T-helper 9 cell (primary cell): ENCODE results near the gene RALGAPA2.

Experiments used
- DNase-seq: peaks from one replicate; pipeline ENCODE4 v3.0.0-alpha.2; 2020
- total RNA-seq, 2 donors: gene quantifications; one replicate each; lab custom pipeline; 2026; lab: John Stamatoyannopoulos, UW

RALGAPA2 gene
- total RNA-seq = 63.2 to 81.8 reads per million in 2 donors

- DNase-seq = peak; percentile 95
Observed at GRCh38 chr20:20712474-20713243, at the start of gene RALGAPA2. Gene RALGAPA2, minus strand, starts transcription at chr20:20712644. Its CDS starts 164 bp downstream, at chr20:20712480.

DNA sequence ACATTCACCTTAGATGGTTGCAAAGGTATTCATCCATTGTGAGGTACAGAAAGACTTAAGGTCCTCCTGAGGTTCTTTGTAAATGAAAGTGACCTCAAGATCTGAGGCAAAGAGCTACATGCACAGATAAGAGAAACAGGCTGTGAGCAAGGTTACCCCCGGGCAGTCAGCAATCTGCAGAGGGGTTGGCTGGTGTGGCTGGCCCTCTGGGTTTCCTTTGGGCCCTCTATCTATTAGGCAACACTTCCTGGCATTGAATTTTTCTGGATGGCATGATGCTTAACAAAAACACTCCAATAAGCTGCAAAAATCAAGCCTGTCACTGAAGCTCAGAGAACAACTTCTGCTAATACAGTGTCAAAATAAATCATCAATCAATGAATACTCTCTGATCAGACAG lies 48.9 kb upstream of the RALGAPA2 start:
- no peak for DNase-seq

DNA sequence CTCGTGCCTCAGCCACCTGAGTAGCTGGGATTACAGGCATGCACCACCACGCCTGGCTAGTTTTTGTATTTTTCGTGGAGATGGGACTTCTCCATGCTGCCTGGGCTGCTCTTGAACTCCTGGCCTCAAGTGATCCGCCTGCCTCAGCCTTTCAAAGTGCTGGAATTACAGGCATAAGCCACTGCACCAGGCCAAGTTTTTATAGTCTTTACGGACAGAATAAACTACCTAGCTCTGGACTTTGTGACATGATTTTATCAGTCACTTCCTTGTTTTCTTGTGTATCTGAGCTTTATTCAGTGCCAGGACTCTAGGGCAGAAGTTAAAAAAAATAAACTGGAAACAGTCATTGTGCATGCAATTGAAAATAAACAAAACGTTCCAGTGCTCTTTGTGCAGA lies 46.7 kb upstream of the RALGAPA2 start:
- DNase-seq = no peak

DNA sequence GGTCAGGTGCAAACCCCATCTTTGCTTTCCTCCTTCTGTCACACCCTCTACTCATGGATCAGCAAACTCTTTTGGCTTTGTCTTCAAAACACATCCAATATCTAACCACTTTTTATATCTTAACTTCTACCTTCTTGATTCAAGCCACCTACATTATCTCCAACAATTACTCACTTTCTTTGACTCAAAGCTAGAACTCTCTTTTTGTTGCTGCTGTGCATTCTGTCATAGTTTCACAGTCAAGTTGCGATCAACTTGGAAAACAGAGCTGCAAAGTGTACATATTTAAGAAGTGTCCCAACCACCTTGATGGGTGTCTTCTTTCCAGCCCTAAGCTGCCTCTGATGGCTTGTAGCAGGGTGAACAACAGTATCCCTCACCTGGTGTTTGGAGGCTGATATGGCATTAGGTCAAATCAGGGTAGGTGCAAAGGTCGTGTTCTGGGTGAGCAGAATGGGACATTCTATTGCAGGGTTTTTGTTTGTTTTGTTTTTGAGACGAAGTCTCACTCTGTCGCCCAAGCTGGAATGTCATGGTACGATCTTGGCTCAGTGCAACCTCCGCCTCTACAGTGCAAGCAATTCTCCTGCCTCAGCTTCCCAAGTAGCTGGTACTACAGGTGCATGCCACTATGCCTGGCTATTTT lies 43.4 kb upstream of the RALGAPA2 start:
- no peak for DNase-seq

DNA sequence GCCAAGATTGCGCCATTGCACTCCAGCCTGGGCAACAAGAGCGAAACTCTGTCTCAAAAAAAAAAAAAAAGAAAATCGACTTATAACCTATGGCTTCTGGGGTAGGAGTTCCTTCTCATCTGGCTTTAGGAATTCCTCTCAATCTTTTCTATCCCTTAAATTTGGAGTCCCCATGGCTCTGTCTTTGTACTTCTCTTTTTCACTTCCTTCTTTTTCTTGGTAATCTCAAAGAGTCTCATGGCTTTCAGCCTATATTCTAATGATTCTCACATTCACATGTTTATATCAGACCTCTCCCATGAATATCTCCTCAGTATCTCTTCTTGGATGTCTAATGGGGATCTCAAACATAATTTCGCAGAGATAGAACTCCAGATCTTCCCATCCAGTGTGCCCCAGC lies 42.8 kb upstream of the RALGAPA2 start:
- DNase-seq = no peak

GRCh38 chr20:20754714-20755113 lies 42.3 kb upstream of the RALGAPA2 start:
- DNase-seq = no peak

GRCh38 chr20:20752712-20753111 lies 40.3 kb upstream of the RALGAPA2 start:
- DNase-seq = no peak

DNA sequence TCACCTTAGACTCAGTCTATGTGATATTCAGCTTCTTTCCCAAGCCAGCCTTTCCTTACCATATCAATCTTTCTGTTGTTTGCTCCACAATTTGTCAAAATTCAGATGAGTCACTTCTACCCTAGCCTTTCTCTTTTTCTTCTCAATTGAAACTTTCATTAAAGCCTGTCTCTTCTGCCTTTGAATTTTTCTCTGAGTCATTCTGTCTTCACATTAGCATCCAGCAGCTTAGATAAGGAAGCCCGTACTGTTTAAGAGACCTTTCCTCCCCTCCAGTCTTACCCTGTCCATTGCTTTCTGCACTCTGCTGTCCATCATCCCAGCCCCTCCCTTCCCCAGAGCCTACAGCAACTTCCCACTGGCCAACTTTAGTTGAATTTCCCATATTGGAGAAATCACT lies 34.9 kb upstream of the RALGAPA2 start:
- DNase-seq = no peak

DNA sequence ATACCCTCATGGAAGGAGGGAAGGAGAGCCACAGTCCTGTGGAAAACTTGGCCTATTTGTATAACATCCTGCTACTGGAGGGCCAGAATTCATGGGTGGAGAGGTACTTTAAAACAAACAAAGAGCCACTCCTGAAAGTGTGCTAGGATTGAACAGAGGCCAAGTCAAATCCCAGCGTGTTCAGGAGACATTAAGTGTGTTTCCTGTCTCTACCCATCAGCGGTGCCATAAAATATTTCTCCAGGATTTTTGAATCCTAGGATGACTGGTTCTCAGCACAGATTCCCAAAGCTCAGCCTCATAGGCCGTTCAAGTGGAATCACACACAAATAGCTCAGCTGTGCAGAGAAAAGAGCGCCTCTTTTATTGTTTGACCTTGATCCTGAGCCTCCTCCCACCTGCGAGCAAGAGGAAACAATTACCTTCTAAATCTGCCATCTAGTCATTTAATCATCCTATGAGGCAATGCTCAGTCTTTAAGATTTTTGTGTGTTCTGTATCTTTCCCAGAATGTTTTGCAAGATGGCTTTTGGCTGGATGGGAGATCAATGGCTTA lies 31.8 kb upstream of the RALGAPA2 start:
- DNase-seq = no peak

GRCh38 chr20:20743511-20744169 lies 31.2 kb upstream of the RALGAPA2 start:
- no peak for DNase-seq

- DNase-seq = no peak
Observed at GRCh38 chr20:20741087-20742045, 28.9 kb upstream of the RALGAPA2 start.

- no peak for DNase-seq
Observed at GRCh38 chr20:20740541-20740940, 28.1 kb upstream of the RALGAPA2 start.

- DNase-seq = no peak
Observed at GRCh38 chr20:20737158-20737557, 24.7 kb upstream of the RALGAPA2 start.

DNA sequence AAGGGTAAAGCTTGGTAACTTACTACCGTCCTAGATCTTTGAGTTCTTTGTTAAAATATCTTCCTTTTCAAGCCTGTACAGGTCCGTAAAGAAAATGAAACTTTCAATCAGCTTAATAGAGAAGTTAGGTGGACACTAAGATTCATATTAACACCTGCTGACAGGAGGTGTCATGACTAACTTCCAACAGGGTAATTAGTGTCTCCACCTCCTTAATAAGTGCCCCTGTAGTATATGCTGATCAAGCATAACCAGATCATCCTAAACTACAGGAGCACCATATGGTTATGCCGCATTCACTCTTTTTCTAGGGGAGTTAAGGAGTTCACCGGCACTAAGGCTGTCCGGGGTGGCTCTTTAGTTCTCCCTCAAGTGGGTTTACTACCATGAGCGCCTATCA lies 23.9 kb upstream of the RALGAPA2 start:
- no peak for DNase-seq

DNA sequence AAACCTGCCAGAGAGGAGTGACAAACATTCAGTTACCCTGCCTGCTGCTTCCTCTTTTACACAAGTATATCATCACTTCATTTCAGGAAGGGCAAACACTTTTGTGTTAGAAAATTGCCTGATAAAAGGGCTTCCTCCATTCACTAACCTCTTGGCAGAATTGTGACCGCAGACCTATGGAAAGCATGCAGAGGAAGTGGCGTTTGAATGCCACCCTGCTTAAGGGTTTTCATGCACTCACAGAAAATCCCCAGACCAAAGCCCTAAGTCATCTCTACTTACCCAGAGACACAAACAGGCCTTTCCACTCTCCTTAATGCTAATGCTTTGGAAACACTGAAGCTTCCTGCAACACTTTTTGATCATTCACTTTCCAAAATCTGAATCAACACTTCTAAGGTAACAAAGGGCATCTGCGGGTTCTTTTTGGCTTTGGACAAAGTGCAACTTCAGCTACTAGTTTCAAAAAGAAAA lies 22.1 kb upstream of the RALGAPA2 start:
- no peak for DNase-seq

GRCh38 chr20:20733943-20734342 lies 21.5 kb upstream of the RALGAPA2 start:
- DNase-seq = no peak

DNA sequence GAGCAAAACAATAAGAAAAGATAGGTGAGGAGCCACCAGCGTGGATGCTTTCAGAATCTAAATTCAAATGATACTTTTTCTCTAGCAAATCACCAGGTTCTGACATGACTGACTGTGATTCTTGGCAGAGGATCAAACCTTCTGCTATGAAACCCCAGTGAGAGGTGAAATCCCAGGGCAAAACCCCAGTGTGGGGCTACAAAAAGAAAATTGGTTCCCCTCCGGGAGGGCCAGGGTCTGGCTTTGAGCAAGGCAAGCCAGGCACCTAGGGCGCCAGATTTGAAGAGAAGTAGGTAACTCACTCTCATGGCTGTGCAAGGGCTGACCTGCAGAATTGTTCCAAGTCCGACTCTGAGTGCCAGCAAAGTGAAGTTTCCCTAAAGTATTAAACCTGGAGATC lies 20.2 kb upstream of the RALGAPA2 start:
- DNase-seq = no peak

- DNase-seq = no peak
Observed at GRCh38 chr20:20731945-20732296, 19.5 kb upstream of the RALGAPA2 start.

DNA sequence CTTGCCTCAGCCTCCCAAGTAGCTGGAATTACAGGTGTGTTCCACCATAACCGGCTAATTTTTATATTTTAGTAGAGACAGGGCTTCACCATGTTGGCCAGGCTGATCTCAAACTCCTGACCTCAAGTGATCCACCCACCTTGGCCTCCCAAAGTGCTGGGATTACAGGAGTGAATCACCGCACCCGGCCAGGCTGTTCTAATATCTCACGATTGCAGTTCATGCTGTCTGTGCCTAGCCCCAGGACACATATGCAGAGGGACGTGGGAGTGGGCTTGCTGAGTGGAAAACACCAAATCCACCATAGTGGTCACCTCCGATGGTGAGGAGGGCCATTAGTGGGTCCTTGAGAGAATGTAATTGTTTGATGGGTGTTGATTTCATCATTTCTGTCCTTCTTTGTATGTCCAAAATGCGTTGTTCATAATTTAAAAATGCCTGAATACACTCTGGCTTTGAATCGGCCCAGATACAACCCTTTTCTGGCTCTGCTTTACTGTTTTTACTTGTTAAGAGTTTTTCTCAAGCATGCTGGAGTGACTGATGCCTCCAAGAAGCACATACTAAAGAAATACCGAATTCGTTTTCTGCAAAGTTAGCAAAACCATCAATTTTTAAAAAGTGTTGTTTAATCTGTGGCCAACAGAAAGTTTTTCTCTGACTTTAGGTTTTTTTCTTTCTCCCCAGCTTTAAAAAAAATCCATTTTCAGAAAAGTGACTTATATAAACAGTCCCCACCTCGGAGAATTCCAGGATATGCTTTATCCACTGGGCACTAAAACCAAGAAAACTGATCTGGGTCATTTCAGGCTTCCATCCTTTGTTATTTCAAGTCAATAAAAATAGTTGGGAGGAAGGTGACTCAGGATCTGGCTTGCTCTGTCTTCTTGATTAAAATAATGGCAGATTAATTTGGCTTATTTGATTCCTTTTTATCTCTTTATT lies 18.8 kb upstream of the RALGAPA2 start:
- no peak for DNase-seq

DNA sequence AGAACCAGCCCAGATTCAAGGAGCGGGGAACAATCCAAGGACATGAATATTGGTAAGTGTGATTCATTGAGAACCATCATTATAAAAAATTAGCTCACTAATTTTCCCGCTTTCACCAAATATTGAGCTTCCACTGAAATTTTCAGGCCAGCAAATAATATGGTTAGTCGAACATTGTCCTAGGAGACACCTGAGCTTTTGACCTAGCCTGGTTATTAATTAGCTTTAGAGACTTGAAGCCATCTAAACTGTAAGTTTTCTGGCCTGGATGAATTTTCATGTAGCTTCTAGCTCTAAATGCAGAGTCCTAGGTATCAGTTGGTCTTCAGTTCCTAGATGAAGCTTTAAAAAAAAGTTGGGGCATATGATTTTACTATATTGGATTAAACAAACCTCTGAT lies 17.1 kb upstream of the RALGAPA2 start:
- DNase-seq = no peak

- DNase-seq = no peak
Observed at GRCh38 chr20:20721489-20721888, 9.0 kb upstream of the RALGAPA2 start.
